Neuronal stem cell (in vitro differentiated cells): Measurements from ENCODE around the gene CNN3.

Experiments used
- DNase-seq: peaks from one replicate; pipeline ENCODE4 v3.0.0-alpha.2; 2013; ENCODE audit warnings: low spot score
- H2AFZ ChIP-seq: one replicate; pipeline ENCODE4 v1.6.1; 2013; ENCODE audit warnings: mild to moderate bottlenecking, low read length, inconsistent platforms
- H2AK5ac ChIP-seq: 2 replicates; pipeline ENCODE4 v1.6.1; 2013; ENCODE audit warnings: low read depth, mild to moderate bottlenecking, inconsistent platforms, low read length, moderate library complexity, mixed read lengths
- H2BK120ac ChIP-seq: 2 replicates; pipeline ENCODE4 v1.6.1; 2013; ENCODE audit warnings: low read depth, mild to moderate bottlenecking, inconsistent platforms, low read length, moderate library complexity, mixed read lengths
- H2BK12ac ChIP-seq: one replicate; pipeline ENCODE4 v1.6.1; 2013; ENCODE audit warnings: low read length, inconsistent platforms
- H2BK15ac ChIP-seq: 2 replicates; pipeline ENCODE4 v1.6.1; 2013; ENCODE audit warnings: mild to moderate bottlenecking, low read length, inconsistent platforms, mixed read lengths
- H2BK5ac ChIP-seq: one replicate; pipeline ENCODE4 v1.6.1; 2013; ENCODE audit warnings: inconsistent platforms, mild to moderate bottlenecking, low read length, moderate library complexity
- H3K14ac ChIP-seq: one replicate; pipeline ENCODE4 v1.6.1; 2013; ENCODE audit warnings: low read length, inconsistent platforms
- H3K18ac ChIP-seq: 2 replicates; pipeline ENCODE4 v1.6.1; 2013; ENCODE audit warnings: low read length, inconsistent platforms
- H3K23ac ChIP-seq: 2 replicates; pipeline ENCODE4 v1.6.1; 2013; ENCODE audit warnings: low read depth, mild to moderate bottlenecking, mixed read lengths, low read length, inconsistent platforms; ENCODE audit not compliant: poor library complexity
- H3K27ac ChIP-seq: replicated peaks from 3 replicates; pipeline ENCODE4 v1.5.1; 2013; ENCODE audit warnings: low read length, inconsistent platforms
- H3K27me3 ChIP-seq, 3 experiments: 2 replicates each; pipeline ENCODE4 v1.6.1; 2013; ENCODE audit warnings: low read length in 3 of 3, mild to moderate bottlenecking in 2 of 3, inconsistent platforms in 1 of 3, low read depth in 1 of 3, mixed read lengths in 1 of 3, moderate library complexity in 1 of 3; ENCODE audit not compliant: control insufficient read depth in 3 of 3, insufficient read depth in 3 of 3
- H3K36me3 ChIP-seq, 2 donors: replicated peaks in 1 of 2; 2 replicates each; pipeline ENCODE4 v1.6.1; 2013; ENCODE audit warnings: low read length in 2 of 2; ENCODE audit not compliant: control insufficient read depth in 2 of 2, insufficient read depth in 2 of 2
- H3K4ac ChIP-seq: 2 replicates; pipeline ENCODE4 v1.6.1; 2013; ENCODE audit warnings: inconsistent platforms, mild to moderate bottlenecking, low read length, moderate library complexity
- H3K4me1 ChIP-seq, 2 donors: 1 replicate in 1 of 2; 2 replicates in 1 of 2; pipeline ENCODE4 v1.6.1; 2013; ENCODE audit warnings: low read length in 2 of 2, low read depth in 1 of 2; ENCODE audit not compliant: control insufficient read depth in 2 of 2, insufficient read depth in 1 of 2
- H3K4me2 ChIP-seq: one replicate; pipeline ENCODE4 v1.6.1; 2013; ENCODE audit warnings: mild to moderate bottlenecking, low read length, inconsistent platforms; ENCODE audit not compliant: insufficient read depth, poor library complexity, severe bottlenecking
- H3K4me3 ChIP-seq, 2 donors: 2 replicates each; pipeline ENCODE4 v1.5.1; 2013; ENCODE audit warnings: low read length in 2 of 2, mild to moderate bottlenecking in 2 of 2, inconsistent platforms in 1 of 2, moderate library complexity in 1 of 2
- H3K79me1 ChIP-seq: one replicate; pipeline ENCODE4 v1.6.1; 2013; ENCODE audit warnings: low read depth, mild to moderate bottlenecking, inconsistent platforms, low read length, moderate library complexity
- H3K9ac ChIP-seq: one replicate; pipeline ENCODE4 v1.6.1; 2013; ENCODE audit warnings: mild to moderate bottlenecking, low read depth, low read length, inconsistent platforms; ENCODE audit not compliant: poor library complexity
- H3K9me3 ChIP-seq, 2 donors: replicated peaks in 1 of 2; 2 replicates each; pipeline versions ENCODE3 to v1.6.1; 2013; ENCODE audit warnings: low read length in 2 of 2, mild to moderate bottlenecking in 2 of 2, inconsistent platforms in 1 of 2, low read depth in 1 of 2, mixed read lengths in 1 of 2, moderate library complexity in 1 of 2; ENCODE audit not compliant: control insufficient read depth in 2 of 2, insufficient read depth in 1 of 2
- H4K8ac ChIP-seq: one replicate; pipeline ENCODE4 v1.6.1; 2013; ENCODE audit warnings: low read depth, mild to moderate bottlenecking, inconsistent platforms, low read length, moderate library complexity
- H4K91ac ChIP-seq: one replicate; pipeline ENCODE4 v1.6.1; 2013; ENCODE audit warnings: low read length, low read depth, mild to moderate bottlenecking, inconsistent platforms; ENCODE audit not compliant: poor library complexity
- WGBS, 2 donors: extraction: QIAGEN DNeasy Blood & Tissue Kit; methylation state at CpG; one replicate each; pipeline ENCODE4 v1.1.7; 2013; ENCODE audit warnings: missing lambda C conversion rate in 2 of 2, mixed read lengths in 1 of 2; ENCODE audit not compliant: insufficient read length in 2 of 2, insufficient replicate concordance in 1 of 2; ENCODE audit errors: extremely low coverage in 2 of 2; 5-methylcytosine and 5-hydroxymethylcytosine counted together

The CNN3 gene

DNA sequence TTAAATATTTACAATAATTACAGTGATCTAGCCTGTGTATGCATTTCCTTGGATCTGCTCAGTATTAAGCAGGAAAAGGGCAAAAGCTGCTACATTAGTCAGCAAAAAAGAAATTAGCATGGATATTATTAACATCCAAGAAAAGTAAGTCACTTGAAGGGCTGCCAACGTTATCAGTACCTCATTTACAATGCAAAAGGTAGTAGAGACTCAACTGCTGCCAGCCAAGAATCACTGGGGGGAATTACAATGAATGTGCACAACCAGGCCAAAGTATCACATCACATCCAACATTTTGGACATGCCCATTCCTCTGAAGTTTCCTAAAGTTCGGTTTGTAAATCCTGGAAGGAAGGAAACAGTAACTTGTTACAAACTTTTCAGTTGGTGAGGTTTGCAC is 1.9 kb downstream of the CNN3 start:
- Histone ChIP-seq H3K27ac (peak overlapping the region; percentile 88), H3K79me1 (peaks cover 4% of the 10 kb centered on the region), H3K4me3 (peak overlapping the region; percentile 76 to 98), H3K4me2 (peak overlapping the region; percentile 65), H4K8ac (no peak overlapping the region), H2BK5ac (no peak overlapping the region), H2BK15ac (no peak overlapping the region), H3K9ac (no peak overlapping the region), H3K4me1 (peaks cover 28 to 30% of the 10 kb centered on the region in 2 donors), H4K91ac (no peak overlapping the region), H2AFZ (no peak overlapping the region), H3K27me3 (no peaks in the 10 kb centered on the region), H2AK5ac (no peak overlapping the region), H3K14ac (no peak overlapping the region), H2BK12ac (no peak overlapping the region), H3K23ac (no peak overlapping the region), H3K36me3 (peaks cover 1 to 54% of the 10 kb centered on the region in 2 donors), H3K4ac (no peak overlapping the region), H2BK120ac (no peak overlapping the region), H3K18ac (no peak overlapping the region), H3K9me3 (no peaks in the 10 kb centered on the region)
- no peak for DNase-seq
- WGBS, 2 donors, result no CpG with 5 or more reads among the region's 2 CpGs

DNA sequence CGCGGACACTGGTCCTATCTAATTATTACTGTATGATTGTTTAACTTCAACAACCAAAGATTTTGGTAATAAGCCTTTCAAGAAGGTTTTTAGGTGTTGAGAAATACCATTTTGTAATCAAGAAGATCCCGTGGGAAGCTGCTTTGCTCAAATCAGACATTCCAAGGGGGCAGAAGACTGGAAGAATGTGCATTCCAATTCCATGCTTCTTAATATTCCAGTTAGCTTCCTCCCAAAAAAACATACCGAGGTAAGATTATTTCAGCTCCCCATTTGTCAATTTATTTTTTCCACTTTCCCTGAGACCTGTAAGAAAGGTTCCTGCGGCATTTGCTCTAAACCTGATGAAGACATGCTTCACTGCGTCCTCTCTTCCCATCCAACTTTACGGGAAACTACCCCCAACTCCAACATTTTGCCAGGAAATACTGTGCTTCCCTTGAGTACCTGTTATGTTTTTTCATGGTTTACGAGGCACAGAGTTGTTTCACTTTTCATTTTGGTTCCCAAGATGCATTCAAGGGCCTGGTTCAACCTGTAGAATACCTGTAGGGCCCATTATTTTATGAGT is 4.1 kb downstream of the CNN3 start:
- Histone ChIP-seq H2AK5ac (no peak overlapping the region), H2BK15ac (no peak overlapping the region), H4K8ac (no peak overlapping the region), H3K18ac (no peak overlapping the region), H2AFZ (no peak overlapping the region), H3K9ac (no peak overlapping the region), H3K9me3 (peaks cover 0 to 4% of the 10 kb centered on the region in 2 donors), H2BK120ac (no peak overlapping the region), H2BK5ac (no peak overlapping the region), H3K27ac (no peak overlapping the region), H3K4ac (no peak overlapping the region), H2BK12ac (no peak overlapping the region), H3K4me1 (peaks cover 15 to 26% of the 10 kb centered on the region in 2 donors), H3K14ac (no peak overlapping the region), H4K91ac (no peak overlapping the region), H3K4me3 (no peak overlapping the region), H3K36me3 (peaks cover 1 to 76% of the 10 kb centered on the region in 2 donors), H3K23ac (no peak overlapping the region), H3K79me1 (peaks cover 4% of the 10 kb centered on the region), H3K27me3 (no peaks in the 10 kb centered on the region), H3K4me2 (peak overlapping the region; percentile 35)
- DNase-seq, result no peak
- WGBS, 2 donors, result no CpG with 5 or more reads among the region's 8 CpGs

GRCh38 chr1:94921977-94922376 is 4.9 kb downstream of the CNN3 start:
- Histone ChIP-seq H2BK120ac (no peak overlapping the region), H3K27ac (no peak overlapping the region), H3K4me2 (no peak overlapping the region), H2AK5ac (no peak overlapping the region), H3K36me3 (peaks cover 1 to 84% of the 10 kb centered on the region in 2 donors), H3K9me3 (peaks cover 0 to 12% of the 10 kb centered on the region in 2 donors), H4K91ac (no peak overlapping the region), H3K23ac (no peak overlapping the region), H3K18ac (no peak overlapping the region), H3K4me3 (no peak overlapping the region), H3K9ac (no peak overlapping the region), H3K14ac (no peak overlapping the region), H3K27me3 (no peaks in the 10 kb centered on the region), H2AFZ (no peak overlapping the region), H2BK15ac (no peak overlapping the region), H2BK12ac (no peak overlapping the region), H4K8ac (no peak overlapping the region), H3K79me1 (peaks cover 4% of the 10 kb centered on the region), H2BK5ac (no peak overlapping the region), H3K4me1 (peaks cover 15 to 26% of the 10 kb centered on the region in 2 donors), H3K4ac (no peak overlapping the region)
- no CpG with 5 or more reads among the region's 1 CpG for WGBS, 2 donors
- DNase-seq, result no peak

GRCh38 chr1:94920061-94920460 is 6.8 kb downstream of the CNN3 start:
- Histone ChIP-seq H3K4me1 (peaks cover 15 to 26% of the 10 kb centered on the region in 2 donors), H3K79me1 (peaks cover 1% of the 10 kb centered on the region), H4K91ac (no peak overlapping the region), H3K36me3 (peaks cover 4 to 99% of the 10 kb centered on the region in 2 donors), H2AFZ (no peak overlapping the region), H3K4me3 (no peak overlapping the region), H3K27ac (no peak overlapping the region), H2BK15ac (no peak overlapping the region), H3K18ac (no peak overlapping the region), H4K8ac (no peak overlapping the region), H2BK120ac (no peak overlapping the region), H3K9ac (no peak overlapping the region), H2AK5ac (no peak overlapping the region), H3K14ac (no peak overlapping the region), H2BK12ac (no peak overlapping the region), H3K4me2 (no peak overlapping the region), H3K4ac (no peak overlapping the region), H3K27me3 (no peaks in the 10 kb centered on the region), H2BK5ac (no peak overlapping the region), H3K23ac (no peak overlapping the region), H3K9me3 (peaks cover 0 to 16% of the 10 kb centered on the region in 2 donors)
- no peak for DNase-seq
- WGBS, 2 donors, result no CpG with 5 or more reads among the region's 3 CpGs
